GM19035 (cell line): ENCODE results near the gene LAGE3.
A peak's percentile ranks its signal among the peaks of the same experiment; 100 is the strongest.

Experiments used
- ATAC-seq: cut with Tn5 transposase; IDR thresholded peaks from one replicate; pipeline ENCODE4 v1.9.1; 2021; ENCODE audit not compliant: unreplicated experiment

LAGE3 gene

DNA sequence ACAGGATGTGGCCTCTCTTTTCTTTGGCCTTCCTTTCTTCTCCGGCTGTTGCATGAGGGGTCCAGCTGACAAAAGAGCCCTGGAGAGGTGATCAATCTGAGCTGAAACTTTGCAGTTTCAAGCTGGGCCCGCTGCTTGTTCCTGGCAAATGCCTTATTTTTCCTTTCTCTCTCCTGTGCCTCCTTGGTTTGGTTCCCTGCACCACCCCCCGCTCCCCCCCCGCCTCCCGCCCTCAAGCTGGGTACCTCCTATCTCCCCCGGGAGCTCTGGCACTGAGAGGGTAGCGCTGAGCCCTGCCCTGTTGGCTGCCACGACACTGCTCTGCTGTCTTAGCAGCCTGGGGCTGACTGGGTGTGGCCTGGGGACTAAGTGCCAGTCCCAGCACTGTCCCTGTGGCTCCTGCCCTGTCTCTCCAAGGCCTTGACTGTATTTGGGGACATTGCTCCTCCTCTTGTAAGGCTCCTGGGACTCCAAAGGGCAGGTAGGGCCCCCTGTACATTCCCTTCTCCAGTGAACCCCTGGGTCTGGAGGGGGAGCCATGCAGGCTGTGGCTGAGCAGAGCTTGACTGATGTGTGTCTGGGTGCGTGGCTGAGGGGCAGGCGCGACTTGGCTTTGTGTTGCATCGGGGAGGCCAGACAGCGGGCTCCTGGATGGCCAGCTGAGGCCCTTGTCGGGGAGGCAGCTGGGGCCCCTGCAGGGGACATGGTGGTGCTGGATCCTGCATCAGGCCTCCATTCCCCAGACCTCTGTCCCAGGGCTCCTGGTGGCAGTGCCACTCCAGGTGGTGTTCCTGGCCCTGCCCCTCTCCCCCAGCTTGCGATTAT is 19.9 kb downstream of the LAGE3 start:
- no peak for ATAC-seq

DNA sequence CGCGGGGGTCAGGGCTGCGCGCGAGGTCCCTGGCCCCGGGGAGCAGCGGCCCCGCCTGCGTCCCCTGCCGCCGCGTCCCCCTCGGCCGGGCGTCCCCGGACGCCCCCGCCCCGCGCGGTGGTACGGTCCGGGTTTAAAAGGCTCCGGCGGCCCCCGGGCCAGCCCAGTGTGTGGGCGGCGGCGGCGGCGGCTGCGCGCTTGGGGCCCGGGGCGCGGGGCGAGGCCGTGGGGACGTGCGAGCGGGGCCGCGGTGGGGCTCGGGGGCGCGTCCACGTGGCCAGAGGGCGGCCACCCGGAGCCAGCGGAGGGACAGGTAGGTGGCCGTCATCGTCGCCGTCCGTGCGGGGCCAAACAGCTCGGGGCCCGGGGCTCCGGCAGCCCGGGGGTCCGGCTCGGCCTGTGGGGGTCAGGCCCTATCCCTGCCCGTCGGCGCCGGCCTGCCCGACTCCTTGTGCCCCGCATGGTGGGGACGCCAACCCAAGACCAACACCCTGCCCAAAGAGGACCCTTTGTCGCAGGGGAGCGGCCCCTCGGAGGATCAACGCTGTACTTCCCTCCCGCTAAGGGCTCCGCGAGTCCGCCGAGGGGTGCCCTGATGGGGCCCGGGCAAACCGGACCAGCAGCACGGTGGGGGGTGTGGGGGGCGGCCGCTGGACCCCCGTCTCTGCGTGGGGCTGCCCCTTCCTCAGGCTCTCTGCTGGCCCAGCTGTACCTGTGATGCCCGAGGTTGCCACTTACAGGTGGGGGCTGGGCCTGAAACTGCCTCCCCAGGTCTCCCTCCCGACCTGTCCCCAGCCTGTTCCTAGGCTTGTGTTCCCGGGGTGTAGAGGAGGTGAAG is 20.7 kb downstream of the LAGE3 start, which contains the start of gene PLXNA3:
TSS of gene PLXNA3 (plus strand) at position 166 of the 838 bp plus-strand sequence. CDS start 1,903 bp downstream, outside the sequence.
- peak; percentile 60 for ATAC-seq

DNA sequence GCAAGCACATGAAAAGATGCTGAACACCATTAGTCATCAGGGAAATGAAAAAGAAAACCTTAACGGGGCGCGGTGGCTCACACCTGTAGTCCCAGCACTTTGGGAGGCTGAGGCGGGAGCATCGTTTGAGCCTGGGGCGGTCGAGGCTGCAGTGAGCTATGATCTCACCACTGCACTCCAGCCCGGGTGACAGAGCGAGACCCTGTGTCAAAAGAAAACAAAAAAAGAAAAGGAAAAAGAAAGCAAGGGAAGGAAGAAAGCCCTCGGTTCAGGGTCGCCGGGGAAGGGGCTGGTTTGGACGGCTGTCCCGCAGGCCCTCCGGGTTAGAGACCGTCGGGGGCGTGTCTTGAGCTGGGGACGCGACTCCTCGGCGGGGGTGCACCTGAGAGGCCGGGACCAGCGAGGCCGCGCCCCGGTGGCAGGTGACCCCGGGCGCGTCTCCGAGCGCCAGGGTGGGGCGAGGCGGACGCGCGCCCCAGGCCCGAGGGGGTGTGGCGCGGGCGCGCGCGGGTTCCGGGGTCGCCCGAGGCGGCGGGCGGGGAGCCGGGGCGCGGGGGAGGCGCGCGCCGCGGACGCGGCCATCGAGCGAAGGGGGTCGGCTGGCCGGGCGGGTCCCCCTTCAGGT is 21.5 kb downstream of the LAGE3 start:
- peak; percentile 57 for ATAC-seq

DNA sequence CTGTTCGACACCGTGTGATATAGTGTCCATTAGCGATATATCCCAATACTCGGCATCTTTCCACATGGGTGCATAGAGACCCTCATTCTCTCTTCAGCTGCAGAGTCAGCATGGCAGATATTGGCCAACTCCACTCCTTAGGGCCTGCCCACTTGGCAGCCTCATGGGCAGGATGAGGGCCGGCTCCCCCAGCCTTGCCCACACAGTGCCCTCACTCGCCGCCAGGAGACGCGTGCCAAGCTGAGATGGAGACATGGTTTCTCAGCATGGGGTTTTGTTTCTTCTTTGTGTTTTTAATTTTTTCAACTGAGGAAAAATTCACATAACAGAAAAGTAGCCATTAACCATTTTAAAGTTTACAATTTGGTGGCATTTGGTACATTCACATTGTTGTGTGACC is 26.3 kb downstream of the LAGE3 start:
- ATAC-seq, result no peak

DNA sequence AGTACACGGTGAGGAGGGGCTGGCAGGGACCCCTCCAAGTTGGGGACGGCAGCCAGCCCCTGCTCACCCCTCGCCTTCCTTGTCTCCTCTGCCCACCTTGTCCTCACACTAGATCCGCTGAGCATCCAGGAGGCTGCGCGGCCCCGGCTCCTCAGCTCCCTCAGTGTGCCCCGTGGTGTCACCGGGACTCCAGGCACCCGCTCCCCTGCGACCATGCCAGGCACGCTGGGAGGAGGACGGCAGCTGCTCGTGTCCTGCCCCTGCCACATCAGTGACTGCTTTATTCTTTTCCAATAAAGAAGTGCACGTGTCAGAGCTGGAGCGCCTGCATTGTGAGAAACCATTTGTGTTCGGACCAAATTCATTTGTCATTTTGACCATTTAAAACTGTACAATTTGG is 28.8 kb downstream of the LAGE3 start:
- no peak for ATAC-seq

DNA sequence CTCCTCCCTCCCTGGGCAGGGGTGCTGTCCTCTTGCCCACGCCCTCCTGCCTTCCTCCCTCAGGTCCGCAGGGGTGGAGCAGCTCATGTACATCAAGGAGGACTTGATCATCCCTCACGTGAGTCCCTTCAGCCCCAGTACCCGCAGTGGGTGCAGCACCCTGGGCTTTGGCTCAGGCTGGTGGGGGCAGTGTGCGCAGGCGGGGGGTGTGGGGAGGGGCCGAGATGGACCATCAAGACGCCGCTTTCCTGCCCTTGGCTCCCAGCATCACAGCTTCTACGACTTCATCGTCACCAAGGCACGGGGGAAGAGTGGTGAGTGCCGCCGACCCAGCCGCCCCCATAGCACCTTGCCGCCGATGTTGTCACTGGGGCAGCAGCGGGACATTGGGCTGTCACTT is 29.5 kb downstream of the LAGE3 start:
- ATAC-seq, result no peak

DNA sequence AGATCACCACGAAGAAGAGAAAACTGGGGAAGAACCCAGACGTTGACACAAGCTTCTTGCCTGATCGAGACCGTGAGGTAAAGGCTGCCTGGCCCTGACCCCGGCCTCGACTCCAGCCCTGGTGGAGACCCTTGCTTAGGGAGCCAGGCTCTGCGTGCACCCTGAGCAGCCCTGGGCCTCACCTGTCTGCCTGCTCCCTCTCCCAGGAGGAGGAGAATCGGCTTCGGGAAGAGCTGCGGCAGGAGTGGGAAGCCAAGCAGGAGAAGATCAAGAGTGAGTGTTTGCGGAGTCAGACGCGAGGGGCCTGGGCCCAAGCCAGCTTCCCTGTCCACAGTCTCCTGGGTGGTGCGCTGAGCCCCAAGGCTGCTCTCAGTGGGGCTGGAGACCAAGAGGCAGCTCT is 30.6 kb downstream of the LAGE3 start:
- no peak for ATAC-seq

DNA sequence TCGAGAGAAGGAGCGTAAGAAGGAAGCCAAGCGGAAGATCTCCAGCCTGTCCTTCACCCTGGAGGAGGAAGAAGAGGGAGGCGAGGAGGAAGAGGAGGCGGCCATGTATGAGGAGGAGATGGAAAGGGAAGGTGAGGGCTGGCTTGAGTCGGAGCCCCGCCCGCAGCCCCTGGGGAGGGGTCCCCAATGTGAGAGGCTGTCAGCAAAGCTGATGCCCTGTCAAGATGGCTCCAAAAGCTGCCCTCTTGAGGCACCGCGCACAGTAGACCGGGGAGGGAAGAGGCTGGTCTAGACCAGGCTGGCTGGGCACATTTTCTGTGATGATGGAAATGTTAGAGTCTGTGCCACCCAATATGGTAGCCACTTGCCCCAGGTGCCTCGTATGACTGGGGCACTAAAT is 32.7 kb downstream of the LAGE3 start:
- ATAC-seq, result no peak

DNA sequence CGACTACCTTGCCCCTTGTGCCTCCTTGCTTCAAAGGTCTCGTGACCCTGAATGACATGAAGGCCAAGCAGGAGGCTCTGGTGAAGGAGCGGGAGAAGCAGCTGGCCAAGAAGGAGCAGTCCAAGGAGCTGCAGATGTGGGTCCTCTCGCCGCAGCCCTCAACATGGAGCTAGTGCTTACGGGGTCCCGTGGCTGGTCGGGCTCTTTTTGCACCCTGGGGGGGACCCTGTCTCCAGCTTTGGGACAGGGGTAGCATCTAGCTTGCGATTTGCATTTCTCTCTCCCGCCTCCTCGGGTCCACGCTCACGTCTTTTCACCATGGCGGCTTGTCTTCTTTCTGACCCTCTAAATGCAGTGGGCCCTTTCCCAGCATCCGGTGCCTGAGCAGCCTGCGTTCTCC is 33.3 kb downstream of the LAGE3 start:
- ATAC-seq, result no peak

DNA sequence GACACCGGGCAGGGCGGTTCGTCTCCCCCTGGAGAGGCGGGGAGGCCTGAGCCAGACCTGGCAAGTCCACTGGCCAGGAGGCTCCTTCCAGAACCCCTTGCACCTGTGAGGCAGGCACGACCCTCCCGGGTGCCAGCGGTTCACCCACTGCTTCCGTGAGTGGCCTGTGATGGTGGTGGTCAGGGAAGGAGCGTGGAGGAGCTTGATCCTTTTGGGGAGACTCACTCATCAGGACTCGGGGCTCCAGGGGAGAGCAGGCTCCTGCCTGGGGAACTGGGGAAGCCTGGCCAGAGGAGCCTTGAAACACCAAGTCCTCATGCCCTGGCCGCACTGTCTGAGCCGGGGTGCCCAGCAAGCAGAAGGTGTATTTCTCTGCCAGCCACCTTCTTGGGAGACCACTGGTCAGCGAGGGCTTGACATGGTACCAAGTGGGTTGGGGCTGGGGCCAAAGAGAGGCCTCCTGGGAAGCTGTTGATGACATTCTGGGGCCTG is 34.3 kb downstream of the LAGE3 start:
- no peak for ATAC-seq

DNA sequence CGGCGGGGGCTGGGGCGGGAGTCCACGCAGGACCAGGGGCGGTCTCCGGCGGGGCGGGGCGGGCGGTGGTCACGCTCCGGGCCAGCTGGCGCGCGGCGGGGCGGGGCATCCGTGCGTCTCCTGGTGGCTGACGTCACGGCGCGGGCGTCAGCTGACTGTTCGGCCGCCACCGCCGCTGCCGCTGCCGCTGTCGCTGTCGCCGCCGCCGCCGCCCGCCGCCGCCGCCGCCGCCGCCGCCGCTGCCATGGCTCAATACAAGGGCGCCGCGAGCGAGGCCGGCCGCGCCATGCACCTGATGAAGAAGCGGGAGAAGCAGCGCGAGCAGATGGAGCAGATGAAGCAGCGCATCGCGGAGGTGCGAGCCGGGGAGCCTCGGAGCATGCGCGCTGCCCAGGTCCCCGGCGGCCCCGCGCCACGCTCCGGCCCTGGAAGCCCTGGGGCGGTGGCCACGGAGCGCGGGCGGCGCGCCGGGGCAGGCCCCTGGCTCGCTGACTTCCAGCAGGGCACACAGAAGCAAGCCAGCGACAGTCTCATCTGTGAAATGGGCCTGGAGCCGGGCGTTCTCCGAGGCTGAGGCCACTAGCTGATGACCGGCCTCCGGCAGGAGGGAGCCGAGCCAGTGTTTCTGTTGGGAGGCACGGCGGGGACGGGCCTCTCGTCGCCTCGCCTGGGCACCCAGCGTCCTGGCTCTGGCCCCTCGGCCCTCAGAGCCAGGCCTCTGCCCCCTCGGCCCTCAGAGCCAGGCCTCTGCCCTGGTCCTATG is 34.9 kb downstream of the LAGE3 start, which contains the start of gene FAM50A:
TSS of gene FAM50A (plus strand) at position 150 of the 763 bp plus-strand sequence. CDS start at position 245, 95 bp downstream.
- ATAC-seq, result peak; percentile 84

DNA sequence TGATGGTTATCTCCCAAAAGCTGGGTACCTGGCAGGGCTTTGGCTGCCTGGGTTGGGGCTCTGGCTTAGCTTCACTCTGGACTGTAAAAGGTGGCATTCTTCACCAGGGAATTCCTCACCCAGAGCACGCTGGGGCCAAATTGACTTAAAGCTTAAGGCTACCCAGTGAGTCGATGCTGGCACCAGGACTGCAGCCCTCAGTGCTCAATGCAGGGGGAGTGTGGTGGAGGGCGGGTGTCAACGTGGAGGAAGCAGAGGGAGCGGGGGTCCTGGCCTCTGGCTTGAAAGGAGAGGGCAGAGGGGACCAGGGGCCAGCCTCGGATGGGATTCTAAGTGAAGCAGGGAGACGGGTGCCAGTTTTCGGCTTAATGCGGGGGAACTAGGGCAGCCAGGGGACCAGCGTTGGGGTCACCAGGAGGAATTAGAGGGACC is 35.6 kb downstream of the LAGE3 start:
- no peak for ATAC-seq

DNA sequence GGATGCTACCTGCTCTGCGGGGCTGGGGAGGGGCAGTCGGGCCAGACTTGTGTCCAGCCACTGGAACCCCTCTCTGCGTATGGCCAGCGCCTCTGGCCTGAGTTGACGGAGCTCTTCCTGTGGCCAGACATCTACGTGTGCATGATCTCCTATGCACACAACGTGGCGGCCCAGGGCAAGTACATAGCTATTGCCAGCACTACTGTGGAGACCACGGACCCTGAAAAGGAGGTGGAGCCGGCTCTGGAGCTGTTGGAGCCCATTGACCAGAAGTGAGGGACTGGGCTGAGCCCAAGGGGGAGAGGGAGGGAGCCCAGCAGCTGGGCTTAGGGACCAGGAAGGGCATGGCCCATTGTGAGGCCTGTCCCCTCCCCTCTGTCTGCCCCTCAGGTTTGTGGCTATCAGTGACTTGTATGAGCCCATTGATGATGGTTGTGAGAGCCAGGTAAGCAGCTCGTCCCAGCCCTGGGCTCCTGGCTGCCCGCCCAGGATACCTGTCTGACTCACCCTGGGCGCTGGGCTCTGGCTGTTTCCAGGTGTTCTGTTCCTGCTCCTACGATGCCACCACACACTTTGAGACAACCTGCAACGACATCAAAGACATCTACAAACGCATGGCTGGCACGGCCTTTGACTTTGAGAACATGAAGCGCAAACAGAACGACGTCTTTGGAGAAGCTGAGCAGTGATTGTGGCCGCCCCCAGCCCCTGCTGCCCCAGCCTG is 36.9 kb downstream of the LAGE3 start:
- ATAC-seq, result no peak

DNA sequence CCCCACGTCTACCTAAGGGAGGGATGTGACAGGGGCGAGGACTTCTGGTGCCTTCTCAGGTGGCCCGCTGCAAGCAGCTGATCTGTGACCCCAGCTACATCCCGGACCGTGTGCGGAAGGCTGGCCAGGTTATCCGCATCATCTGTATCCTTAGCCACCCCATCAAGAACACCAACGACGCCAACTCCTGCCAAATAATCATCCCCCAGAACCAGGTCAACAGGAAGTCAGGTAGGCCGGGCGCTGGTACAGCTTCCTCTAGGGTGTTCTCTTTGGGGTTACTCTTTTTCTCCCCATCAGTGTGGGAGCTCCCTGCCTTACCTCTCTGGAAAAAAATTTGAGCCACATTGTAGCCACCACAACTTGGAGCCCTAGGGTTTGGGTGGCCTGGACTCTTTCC is 37.5 kb downstream of the LAGE3 start:
- no peak for ATAC-seq

DNA sequence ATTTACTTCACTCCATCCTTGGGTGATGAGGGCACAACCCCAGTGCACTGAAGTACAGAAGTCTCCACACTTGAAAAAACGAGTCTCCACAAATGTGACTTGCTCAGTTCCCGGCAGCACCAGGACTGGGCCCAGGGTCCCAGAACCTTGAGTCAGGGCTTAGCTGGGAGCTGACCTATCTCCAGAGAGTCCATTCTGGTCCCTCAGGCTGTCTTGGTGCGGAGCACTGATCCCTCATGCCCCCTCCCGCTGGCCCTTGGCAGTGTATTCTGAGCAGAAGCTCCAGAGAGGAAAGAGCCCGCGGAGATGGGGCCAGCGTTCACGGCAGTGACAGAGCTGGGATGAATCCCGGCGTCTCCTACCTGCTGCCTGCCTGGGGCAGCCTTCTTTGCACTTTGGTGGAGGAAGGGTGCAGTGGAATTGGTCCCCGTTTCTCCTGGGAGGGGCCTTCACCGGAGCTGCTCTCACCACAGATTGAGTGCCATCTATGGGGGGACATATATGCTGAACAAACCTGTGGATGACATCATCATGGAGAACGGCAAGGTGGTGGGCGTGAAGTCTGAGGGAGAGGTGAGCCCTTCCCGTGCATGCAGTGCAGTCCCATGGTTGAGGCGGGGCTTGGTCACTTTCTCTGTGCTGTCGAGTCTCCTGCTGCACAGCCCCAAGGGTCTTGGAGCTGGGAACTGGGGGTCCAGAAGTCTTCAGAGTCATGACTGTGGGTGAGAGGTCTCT is 38.3 kb downstream of the LAGE3 start:
- no peak for ATAC-seq

DNA sequence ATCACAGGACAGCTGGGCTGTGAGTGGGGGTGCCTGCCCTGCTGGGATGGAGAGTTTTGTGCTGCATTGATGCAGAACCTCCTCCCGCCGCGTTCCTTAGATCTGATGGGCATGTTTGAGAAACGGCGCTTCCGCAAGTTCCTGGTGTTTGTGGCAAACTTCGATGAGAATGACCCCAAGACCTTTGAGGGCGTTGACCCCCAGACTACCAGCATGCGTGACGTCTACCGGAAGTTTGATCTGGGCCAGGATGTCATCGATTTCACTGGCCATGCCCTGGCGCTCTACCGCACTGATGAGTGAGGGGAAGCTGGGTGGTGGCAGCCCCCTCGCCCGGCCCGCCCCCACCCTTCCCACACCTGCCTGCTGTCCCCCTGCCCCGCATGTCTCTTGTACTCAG is 39.2 kb downstream of the LAGE3 start:
- no peak for ATAC-seq

DNA sequence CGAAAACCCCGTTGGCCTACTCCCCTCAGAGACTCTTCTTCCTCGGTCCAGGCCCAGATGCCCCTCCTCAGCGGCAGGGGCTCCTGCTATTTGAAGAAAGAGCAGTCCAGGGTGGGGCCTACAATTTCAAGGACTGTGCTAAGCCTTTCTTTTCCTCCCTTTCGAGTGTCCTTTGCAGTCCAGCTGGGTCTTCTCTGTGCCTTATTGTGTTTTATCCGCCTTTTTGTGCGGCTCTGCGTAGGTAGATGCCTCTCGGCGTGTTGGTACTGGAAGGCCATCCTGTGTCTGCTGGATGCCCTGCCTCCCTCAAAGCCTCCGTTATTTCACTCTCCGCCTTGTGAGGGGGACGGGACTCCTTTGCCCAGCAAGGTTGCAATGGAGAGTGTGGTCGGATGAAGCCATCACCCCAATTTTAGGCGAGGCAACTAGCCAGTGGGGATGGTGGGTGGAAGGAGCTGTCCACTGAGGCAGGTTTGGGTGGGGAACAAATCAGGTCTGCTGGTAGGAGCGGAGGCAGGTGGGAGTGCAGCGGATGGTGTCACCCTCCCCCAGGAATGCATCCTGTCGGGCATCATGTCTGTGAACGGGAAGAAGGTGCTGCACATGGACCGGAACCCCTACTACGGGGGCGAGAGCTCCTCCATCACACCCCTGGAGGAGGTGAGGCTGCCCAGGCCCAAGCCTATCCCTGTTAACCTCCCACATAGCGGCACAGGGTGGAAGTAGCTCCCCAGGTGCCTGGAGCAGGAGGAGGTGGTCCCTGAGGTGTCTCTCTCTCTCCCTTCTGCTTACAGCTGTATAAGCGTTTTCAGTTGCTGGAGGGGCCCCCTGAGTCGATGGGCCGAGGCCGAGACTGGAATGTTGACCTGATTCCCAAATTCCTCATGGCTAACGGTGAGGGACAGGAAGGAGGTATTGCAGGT is 40.8 kb downstream of the LAGE3 start:
- no peak for ATAC-seq
